Endodermal cell (in vitro differentiated cells): ENCODE results near the gene JMJD7. TPM values are rescaled to one million over a fixed set of nuclear protein-coding genes. Genes with fewer than 3 reads are reported as not detected.

Experiments
- DNase-seq: peaks from one replicate; pipeline ENCODE4 v3.0.0-alpha.2; 2017
- H3K27ac ChIP-seq: 2 replicates; pipeline ENCODE4 v1.5.1; 2013; ENCODE audit warnings: mild to moderate bottlenecking, low read depth, low read length, moderate library complexity
- H3K27me3 ChIP-seq: 2 replicates; pipeline ENCODE4 v1.6.1; 2013; ENCODE audit warnings: mild to moderate bottlenecking, low read length, moderate library complexity; ENCODE audit not compliant: insufficient read depth, control insufficient read depth, poor library complexity, severe bottlenecking
- H3K36me3 ChIP-seq: 2 replicates; pipeline ENCODE4 v1.7.0; 2013; ENCODE audit warnings: mild to moderate bottlenecking, low read length, moderate library complexity; ENCODE audit not compliant: control insufficient read depth, insufficient read depth
- H3K4me1 ChIP-seq: one replicate; pipeline ENCODE4 v1.7.0; 2013; ENCODE audit warnings: low read length; ENCODE audit not compliant: control insufficient read depth, insufficient read depth
- H3K4me3 ChIP-seq: 2 replicates; pipeline ENCODE4 v1.5.1; 2013; ENCODE audit warnings: mild to moderate bottlenecking, low read length, moderate library complexity
- H3K9ac ChIP-seq: 2 replicates; pipeline ENCODE4 v1.6.1; 2013; ENCODE audit warnings: mild to moderate bottlenecking, low read length, moderate library complexity; ENCODE audit not compliant: poor library complexity, severe bottlenecking; ENCODE audit errors: extremely low read depth
- H3K9me3 ChIP-seq: 2 replicates; pipeline ENCODE4 v1.6.1; 2013; ENCODE audit warnings: mild to moderate bottlenecking, low read length, moderate library complexity; ENCODE audit not compliant: control insufficient read depth
- H3K27ac Mint-ChIP-seq: 2 replicates; pipeline ENCODE4 v1.8.0; 2020; ENCODE audit warnings: mixed read lengths
- H3K27me3 Mint-ChIP-seq: 2 replicates; pipeline ENCODE4 v1.8.0; 2021; ENCODE audit warnings: mild to moderate bottlenecking, mixed read lengths; ENCODE audit not compliant: insufficient read depth
- H3K36me3 Mint-ChIP-seq: 2 replicates; pipeline ENCODE4 v1.8.0; 2020; ENCODE audit warnings: low read depth, mixed read lengths
- H3K4me1 Mint-ChIP-seq: 2 replicates; pipeline ENCODE4 v1.8.0; 2020; ENCODE audit warnings: mixed read lengths
- H3K4me3 Mint-ChIP-seq: 2 replicates; pipeline ENCODE4 v1.8.0; 2020; ENCODE audit warnings: mild to moderate bottlenecking, moderate library complexity, mixed read lengths
- H3K9me3 Mint-ChIP-seq: 2 replicates; pipeline ENCODE4 v1.8.0; 2020; ENCODE audit warnings: mild to moderate bottlenecking, mixed read lengths
- CTCF ChIP-seq: fragments of 200-600 bp; sonication (generic); conservative IDR thresholded peaks from 2 replicates; pipeline ENCODE4 v1.5.0; 2021; ENCODE audit warnings: antibody characterized with exemption, mild to moderate bottlenecking
- WGBS, 2 experiments: methylation state at CpG; one replicate each; pipeline versions ENCODE4 v1.1.5 to v1.1.7; 2013; ENCODE audit warnings: missing lambda C conversion rate in 2 of 2, mixed read lengths in 1 of 2; ENCODE audit not compliant: insufficient coverage in 1 of 2, insufficient read length in 1 of 2; 5-methylcytosine and 5-hydroxymethylcytosine counted together
- total RNA-seq, 2 donors: library from RNA; stranded (reverse); fragmentation: NEBNext Ultra II Directional in 1 of 2; extraction: Animal tissue kit (Norgen Biotek cat#: 25700) in 1 of 2; gene quantifications; 2 replicates in 1 of 2; 3 replicates in 1 of 2; pipeline ENCODE4 v1.2.1, GENCODE V29; 2021

The JMJD7 gene
- total RNA-seq, 2 donors from 2014 or later, result 18.4 to 22.1 TPM

GRCh38 chr15:41843571-41843970 lies 15.7 kb downstream of the JMJD7 start:
- H3K4me1 Mint-ChIP-seq, result no peaks in the 10 kb centered on the region
- WGBS, 2 experiments, result 83 to 94% methylated on average over 5 to 10 of the region's 10 CpGs
- H3K27ac Mint-ChIP-seq, result no peak overlapping the region
- H3K4me3 Mint-ChIP-seq, result no peak overlapping the region
- no peak overlapping the region for H3K9ac ChIP-seq
- no peak for TF ChIP-seq CTCF
- H3K4me1 ChIP-seq, result no peaks in the 10 kb centered on the region
- no peaks in the 10 kb centered on the region for H3K36me3 ChIP-seq
- no peak overlapping the region for H3K4me3 ChIP-seq
- H3K9me3 Mint-ChIP-seq, result no peaks in the 10 kb centered on the region
- H3K27me3 ChIP-seq, result no peaks in the 10 kb centered on the region
- no peak for DNase-seq
- no peaks in the 10 kb centered on the region for H3K27me3 Mint-ChIP-seq
- H3K27ac ChIP-seq, result no peak overlapping the region
- peaks cover 16% of the 10 kb centered on the region for H3K36me3 Mint-ChIP-seq
- H3K9me3 ChIP-seq, result no peaks in the 10 kb centered on the region

- no peaks in the 10 kb centered on the region for H3K27me3 Mint-ChIP-seq
- H3K36me3 Mint-ChIP-seq, result peaks cover 18% of the 10 kb centered on the region
- no peaks in the 10 kb centered on the region for H3K36me3 ChIP-seq
- no peaks in the 10 kb centered on the region for H3K9me3 ChIP-seq
- H3K9ac ChIP-seq, result no peak overlapping the region
- DNase-seq, result no peak
- H3K9me3 Mint-ChIP-seq, result no peaks in the 10 kb centered on the region
- H3K4me1 ChIP-seq, result no peaks in the 10 kb centered on the region
- TF ChIP-seq CTCF, result no peak
- 84% methylated on average over 10 to 12 of the region's 12 CpGs for WGBS, 2 experiments
- no peak overlapping the region for H3K4me3 Mint-ChIP-seq
- H3K27me3 ChIP-seq, result no peaks in the 10 kb centered on the region
- H3K4me3 ChIP-seq, result no peak overlapping the region
- no peaks in the 10 kb centered on the region for H3K4me1 Mint-ChIP-seq
- no peak overlapping the region for H3K27ac Mint-ChIP-seq
- H3K27ac ChIP-seq, result no peak overlapping the region
Measured at GRCh38 chr15:41844814-41845213, 16.9 kb downstream of the JMJD7 start.

GRCh38 chr15:41847206-41847605 lies 19.3 kb downstream of the JMJD7 start:
- no peak for DNase-seq
- H3K27me3 ChIP-seq, result no peaks in the 10 kb centered on the region
- H3K4me1 ChIP-seq, result no peaks in the 10 kb centered on the region
- H3K4me3 ChIP-seq, result no peak overlapping the region
- TF ChIP-seq CTCF, result no peak
- Mint-ChIP-seq H3K9me3 (no peaks in the 10 kb centered on the region), H3K4me3 (no peak overlapping the region), H3K4me1 (no peaks in the 10 kb centered on the region), H3K27ac (no peak overlapping the region), H3K36me3 (peaks cover 18% of the 10 kb centered on the region), H3K27me3 (peaks cover 1% of the 10 kb centered on the region)
- H3K9me3 ChIP-seq, result no peaks in the 10 kb centered on the region
- no peak overlapping the region for H3K9ac ChIP-seq
- 93 to 96% methylated on average over 12 to 14 of the region's 14 CpGs for WGBS, 2 experiments
- H3K36me3 ChIP-seq, result no peaks in the 10 kb centered on the region
- H3K27ac ChIP-seq, result no peak overlapping the region
